SU-DHL-6 (cell line): ENCODE measurements around the gene DEFB126.

ENCODE experiments used
- EZH2phosphoT487 ChIP-seq: fragments of 200-600 bp; sonication (generic), shearing (Covaris generic); conservative IDR thresholded peaks from 2 replicates; pipeline ENCODE4 v1.6.1; 2018; ENCODE audit warnings: mild to moderate bottlenecking, antibody characterized with exemption, low read length, moderate library complexity, mixed read lengths
- TF ChIP-seq, protein P1 (sequence below): fragments of 200-600 bp; sonication (generic); IDR thresholded peaks from one replicate; pipeline ENCODE4 v1.5.1; 2017; ENCODE audit warnings: antibody characterized with exemption, mild to moderate bottlenecking, low read length, moderate library complexity; ENCODE audit not compliant: insufficient read depth, poor library complexity, severe bottlenecking

DNA sequence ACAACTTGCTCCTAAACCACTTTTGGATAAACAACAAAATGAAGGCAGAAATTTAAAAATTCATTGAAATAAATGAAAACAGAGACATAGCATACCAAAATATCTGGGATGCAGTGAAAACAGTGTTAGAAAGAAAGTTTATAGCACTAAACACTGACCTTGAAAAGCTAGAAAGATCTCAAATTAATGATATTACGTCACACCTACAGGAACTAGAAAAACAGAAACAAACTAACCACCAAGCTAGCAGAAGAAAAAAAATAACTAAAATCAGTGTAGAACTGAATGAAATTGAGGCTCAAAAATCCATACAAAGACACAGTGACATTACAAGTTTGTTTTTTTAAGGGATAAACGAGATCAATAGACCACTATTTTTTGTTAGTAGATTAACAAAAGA lies 41.9 kb downstream of the DEFB126 start:
- TF ChIP-seq, protein P1, sequence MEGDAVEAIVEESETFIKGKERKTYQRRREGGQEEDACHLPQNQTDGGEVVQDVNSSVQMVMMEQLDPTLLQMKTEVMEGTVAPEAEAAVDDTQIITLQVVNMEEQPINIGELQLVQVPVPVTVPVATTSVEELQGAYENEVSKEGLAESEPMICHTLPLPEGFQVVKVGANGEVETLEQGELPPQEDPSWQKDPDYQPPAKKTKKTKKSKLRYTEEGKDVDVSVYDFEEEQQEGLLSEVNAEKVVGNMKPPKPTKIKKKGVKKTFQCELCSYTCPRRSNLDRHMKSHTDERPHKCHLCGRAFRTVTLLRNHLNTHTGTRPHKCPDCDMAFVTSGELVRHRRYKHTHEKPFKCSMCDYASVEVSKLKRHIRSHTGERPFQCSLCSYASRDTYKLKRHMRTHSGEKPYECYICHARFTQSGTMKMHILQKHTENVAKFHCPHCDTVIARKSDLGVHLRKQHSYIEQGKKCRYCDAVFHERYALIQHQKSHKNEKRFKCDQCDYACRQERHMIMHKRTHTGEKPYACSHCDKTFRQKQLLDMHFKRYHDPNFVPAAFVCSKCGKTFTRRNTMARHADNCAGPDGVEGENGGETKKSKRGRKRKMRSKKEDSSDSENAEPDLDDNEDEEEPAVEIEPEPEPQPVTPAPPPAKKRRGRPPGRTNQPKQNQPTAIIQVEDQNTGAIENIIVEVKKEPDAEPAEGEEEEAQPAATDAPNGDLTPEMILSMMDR: no peak
- no peak for TF ChIP-seq EZH2phosphoT487
